GM19193 (cell line): ENCODE results near the gene MMP15.

ENCODE experiments used
- POLR2A ChIP-seq: IDR thresholded peaks from 4 replicates; pipeline ENCODE4 v1.6.1; 2011; ENCODE audit not compliant: insufficient read depth, insufficient read length; ENCODE audit errors: extremely low read depth

MMP15 gene

GRCh38 chr16:58063377-58064076, 38.0 kb downstream of the MMP15 start:
- TF ChIP-seq POLR2A, result no peak

- no peak for TF ChIP-seq POLR2A
These were observed 45.0 kb downstream of the MMP15 start for GRCh38 chr16:58070585-58070984.

GRCh38 chr16:58074657-58075056, 49.1 kb downstream of the MMP15 start:
- no peak for TF ChIP-seq POLR2A

- no peak for TF ChIP-seq POLR2A
These were observed 51.0 kb downstream of the MMP15 start for GRCh38 chr16:58076514-58076913.

- TF ChIP-seq POLR2A, result no peak
These were observed 52.2 kb downstream of the MMP15 start for GRCh38 chr16:58077796-58078195.

- no peak for TF ChIP-seq POLR2A
These were observed 56.8 kb downstream of the MMP15 start for GRCh38 chr16:58082381-58082780.

- TF ChIP-seq POLR2A, result no peak
These were observed 59.1 kb downstream of the MMP15 start for GRCh38 chr16:58084635-58085034.

GRCh38 chr16:58085171-58085570, 59.6 kb downstream of the MMP15 start:
- no peak for TF ChIP-seq POLR2A

- no peak for TF ChIP-seq POLR2A
These were observed 60.2 kb downstream of the MMP15 start for GRCh38 chr16:58085584-58086251.

GRCh38 chr16:58086381-58087208, 61.0 kb downstream of the MMP15 start:
- no peak for TF ChIP-seq POLR2A

GRCh38 chr16:58087209-58087913, 61.8 kb downstream of the MMP15 start:
- no peak for TF ChIP-seq POLR2A

GRCh38 chr16:58088091-58088490, 62.5 kb downstream of the MMP15 start:
- TF ChIP-seq POLR2A, result no peak

- TF ChIP-seq POLR2A, result no peak
These were observed 68.5 kb downstream of the MMP15 start for GRCh38 chr16:58094026-58094425.

- no peak for TF ChIP-seq POLR2A
These were observed 69.4 kb downstream of the MMP15 start for GRCh38 chr16:58094791-58095574.
